ENCODE data around the gene KIFAP3.
"Not testable (repeated sequence)": the region's sequence is repeated elsewhere in the genome, so short reads cannot be mapped to it uniquely, and the experiment has no call there.

Gene KIFAP3

GRCh38 chr1:170063109-170063826 is 11.2 kb downstream of the KIFAP3 start:
- DNase-seq, result no peak

DNA sequence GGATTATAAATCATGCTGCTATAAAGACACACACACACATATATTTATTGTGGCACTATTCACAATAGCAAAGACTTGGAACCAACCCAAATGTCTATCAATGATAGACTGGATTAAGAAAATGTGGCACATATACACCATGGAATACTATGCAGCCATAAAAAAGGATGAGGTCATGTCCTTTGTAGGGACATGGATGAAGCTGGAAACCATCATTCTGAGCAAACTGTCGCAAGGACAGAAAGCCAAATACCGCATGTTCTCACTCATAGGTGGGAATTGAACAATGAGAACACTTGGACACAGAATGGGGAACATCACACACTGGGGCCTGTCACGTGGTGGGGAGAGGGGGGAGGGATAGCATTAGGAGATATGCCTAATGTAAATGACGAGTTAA is 12.8 kb downstream of the KIFAP3 start:
- not testable (repeated sequence) for DNase-seq

DNA sequence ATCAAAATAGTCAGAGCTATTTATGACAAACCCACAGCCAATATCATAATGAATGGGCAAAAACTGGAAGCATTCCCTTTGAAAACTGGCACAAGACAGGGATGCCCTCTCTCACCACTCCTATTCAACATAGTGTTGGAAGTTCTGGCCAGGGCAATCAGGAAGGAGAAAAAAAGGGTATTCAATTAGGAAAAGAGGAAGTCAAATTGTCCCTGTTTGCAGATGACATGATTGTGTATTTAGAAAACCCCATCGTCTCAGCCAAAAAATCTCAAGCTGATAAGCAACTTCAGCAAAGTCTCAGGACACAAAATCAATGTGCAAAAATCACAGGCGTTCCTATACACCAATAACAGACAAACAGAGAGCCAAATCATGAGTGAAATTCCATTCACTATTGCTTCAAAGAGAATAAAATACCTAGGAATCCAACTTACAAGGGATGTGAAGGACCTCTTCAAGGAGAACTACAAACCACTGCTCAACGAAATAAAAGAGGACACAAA is 14.4 kb downstream of the KIFAP3 start:
- not testable (repeated sequence) for DNase-seq

DNA sequence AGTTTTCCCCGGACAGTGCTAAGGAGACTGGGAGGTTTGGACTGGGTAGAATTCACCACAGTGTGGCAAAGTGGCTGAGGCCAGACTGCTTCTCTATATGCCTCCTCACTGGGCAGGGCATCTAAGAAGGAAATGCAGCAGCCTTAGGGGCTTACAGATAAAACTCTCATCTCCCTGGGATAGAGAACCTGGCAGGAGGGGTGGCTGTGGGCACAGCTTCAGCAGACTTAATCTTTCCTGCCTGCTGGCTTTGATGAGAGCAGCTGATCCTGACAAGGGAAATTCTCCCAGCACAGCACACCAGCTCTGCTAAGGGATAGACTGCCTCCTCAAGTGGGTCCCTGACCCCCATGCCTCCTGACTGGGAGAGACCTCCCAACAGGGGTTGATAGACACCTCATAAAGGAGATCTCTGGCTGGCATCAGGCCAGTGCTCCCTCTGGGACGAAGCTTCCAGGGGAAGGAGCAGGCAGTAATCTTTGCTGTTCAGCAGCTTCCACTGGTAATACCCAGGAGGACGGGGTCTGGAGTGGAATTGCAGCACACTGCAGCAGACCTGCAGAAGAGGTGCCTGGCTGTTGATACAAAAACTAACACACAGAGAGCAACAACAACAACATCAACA is 25.2 kb downstream of the KIFAP3 start:
- DNase-seq, result no peak

DNA sequence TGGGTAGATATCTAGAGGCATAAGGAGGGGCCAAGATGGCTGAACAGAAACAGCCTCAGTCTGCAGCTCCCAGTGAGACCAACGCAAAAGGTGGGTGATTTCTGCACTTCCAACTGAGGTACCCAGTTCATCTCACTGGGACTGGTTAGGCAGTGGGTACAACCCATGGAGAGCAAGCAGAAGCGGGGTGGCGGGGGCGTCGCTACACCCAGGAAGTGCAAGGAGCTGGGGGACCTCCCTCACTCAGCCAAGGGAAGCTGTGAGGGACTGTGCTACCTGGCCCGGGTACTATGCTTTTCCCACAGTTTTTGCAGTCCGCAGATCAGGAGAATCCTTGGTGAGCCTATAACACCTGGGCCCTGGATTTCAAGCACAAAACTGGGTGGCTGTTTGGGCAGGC is 26.0 kb downstream of the KIFAP3 start:
- DNase-seq, result no peak

- DNase-seq, result no peak
These were observed 30.3 kb downstream of the KIFAP3 start for GRCh38 chr1:170044187-170044586.

GRCh38 chr1:170041423-170042192 is 32.9 kb downstream of the KIFAP3 start:
- DNase-seq, result no peak

GRCh38 chr1:170032531-170033280 is 41.8 kb downstream of the KIFAP3 start:
- DNase-seq, result no peak

- DNase-seq, result no peak
These were observed 44.3 kb downstream of the KIFAP3 start for GRCh38 chr1:170030212-170030611.

GRCh38 chr1:170027760-170028159 is 46.7 kb downstream of the KIFAP3 start:
- DNase-seq, result no peak

DNA sequence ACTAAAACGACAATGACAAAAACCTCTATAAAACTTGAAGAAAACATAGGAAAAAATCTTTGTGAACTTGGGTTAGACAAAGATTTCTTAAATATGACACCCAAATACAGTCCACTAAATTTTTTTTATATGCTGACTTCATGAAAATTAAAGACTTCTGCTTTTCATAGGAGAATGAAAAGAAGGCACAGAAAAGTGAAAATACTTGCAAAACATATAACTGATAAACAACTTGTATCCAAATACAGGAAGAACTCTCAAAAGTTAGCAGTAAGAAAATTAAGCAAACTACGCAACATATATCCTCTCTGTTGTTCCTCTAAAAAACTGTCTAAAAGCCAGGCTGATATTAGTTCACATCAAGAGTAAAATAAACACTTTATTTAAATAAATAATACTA is 53.6 kb downstream of the KIFAP3 start:
- DNase-seq, result no peak

GRCh38 chr1:170017478-170017877 is 57.0 kb downstream of the KIFAP3 start:
- DNase-seq, result no peak

- no peak for DNase-seq
These were observed 61.6 kb downstream of the KIFAP3 start for GRCh38 chr1:170012920-170013319.

- peak; percentile 20 for DNase-seq
These were observed 64.1 kb downstream of the KIFAP3 start for GRCh38 chr1:170010443-170010842.

GRCh38 chr1:170009551-170009950 is 64.9 kb downstream of the KIFAP3 start:
- DNase-seq, result no peak

- DNase-seq, result not testable (repeated sequence)
These were observed 65.8 kb downstream of the KIFAP3 start for GRCh38 chr1:170008745-170009144.

DNA sequence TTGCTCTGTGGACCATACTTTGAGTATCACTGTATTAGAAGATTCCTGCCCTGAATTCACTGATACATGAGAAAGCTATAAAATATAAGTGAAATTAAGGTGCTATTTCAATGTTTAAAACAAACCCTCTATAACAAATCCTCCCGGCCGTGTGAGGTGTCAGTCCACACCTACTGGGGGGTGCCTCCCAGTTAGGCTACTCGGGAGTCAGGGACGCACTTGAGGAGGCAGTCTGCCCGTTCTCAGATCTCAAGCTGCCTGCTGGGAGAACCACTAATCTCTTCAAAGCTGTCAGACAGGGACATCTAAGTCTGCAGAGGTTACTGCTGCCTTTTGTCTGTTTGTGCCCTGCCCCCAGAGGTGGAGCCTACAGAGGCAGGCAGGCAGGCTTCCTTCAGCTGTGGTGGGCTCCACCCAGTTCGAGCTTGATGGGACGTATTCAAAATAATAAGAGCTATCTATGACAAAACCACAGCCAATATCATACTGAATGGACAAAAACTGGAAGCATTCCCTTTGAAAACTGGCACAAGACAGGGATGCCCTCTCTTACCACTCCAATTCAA is 71.1 kb downstream of the KIFAP3 start:
- DNase-seq, result not testable (repeated sequence)

DNA sequence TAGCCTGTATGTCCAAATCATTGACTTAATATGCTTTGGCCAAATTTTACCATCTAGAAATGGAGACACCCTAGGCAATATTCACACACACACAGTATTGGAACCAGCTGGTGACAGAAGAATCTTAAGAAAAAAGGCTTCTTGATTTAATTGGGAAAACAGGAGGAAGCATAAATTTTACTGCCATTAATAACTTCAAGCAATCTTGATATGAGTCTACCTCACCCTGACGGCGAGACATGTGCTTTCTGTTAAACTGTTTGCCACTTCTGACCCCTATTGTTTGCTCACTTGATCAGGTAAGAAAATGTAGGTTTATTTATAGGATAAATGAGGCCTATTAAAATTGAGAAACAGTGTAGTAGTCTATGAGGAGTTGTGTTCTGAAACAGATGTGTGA is 73.2 kb downstream of the KIFAP3 start:
- DNase-seq, result no peak

DNA sequence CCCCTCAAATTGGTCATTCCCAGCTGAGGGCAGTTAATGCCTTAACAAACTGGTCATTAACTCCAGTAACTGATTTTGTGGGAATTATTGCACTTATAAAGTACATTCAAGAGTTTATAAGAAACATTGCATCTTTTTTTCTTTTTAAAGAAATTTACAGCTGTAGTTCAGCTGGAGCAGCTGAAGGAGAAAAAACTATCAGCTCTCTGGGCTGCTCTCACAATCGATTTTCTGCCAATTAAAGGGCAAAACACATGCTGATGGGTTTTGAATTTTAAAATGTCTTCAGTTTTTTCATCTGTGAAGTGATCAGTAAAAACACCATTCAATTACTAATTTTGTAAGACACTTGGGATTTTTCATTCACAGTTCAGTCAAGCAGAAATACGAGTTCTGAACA is 74.7 kb downstream of the KIFAP3 start:
- DNase-seq, result no peak

DNA sequence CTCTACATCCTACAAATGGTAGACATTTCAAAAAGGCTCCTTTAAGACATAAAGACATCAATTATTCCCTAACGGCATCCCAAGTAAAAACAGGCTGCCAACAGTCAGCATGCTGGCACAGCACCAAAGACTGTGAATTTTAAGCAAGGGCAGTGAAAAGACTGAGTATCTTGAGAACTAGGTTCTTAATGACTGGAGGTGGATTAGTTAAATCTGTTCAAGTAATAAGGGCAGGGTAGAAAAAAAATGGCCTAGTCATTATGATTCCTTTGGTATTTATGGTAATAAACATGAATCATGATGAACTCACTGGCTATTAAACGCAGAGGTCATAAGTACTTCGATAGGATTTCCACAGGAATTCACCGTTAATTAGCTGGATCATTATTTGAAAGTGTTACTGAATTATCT is 75.2 kb downstream of the KIFAP3 start:
- no peak for DNase-seq

- no peak for DNase-seq
These were observed 78.5 kb downstream of the KIFAP3 start for GRCh38 chr1:169995993-169996392.

- DNase-seq, result no peak
These were observed 85.2 kb downstream of the KIFAP3 start for GRCh38 chr1:169989246-169989645.

DNA sequence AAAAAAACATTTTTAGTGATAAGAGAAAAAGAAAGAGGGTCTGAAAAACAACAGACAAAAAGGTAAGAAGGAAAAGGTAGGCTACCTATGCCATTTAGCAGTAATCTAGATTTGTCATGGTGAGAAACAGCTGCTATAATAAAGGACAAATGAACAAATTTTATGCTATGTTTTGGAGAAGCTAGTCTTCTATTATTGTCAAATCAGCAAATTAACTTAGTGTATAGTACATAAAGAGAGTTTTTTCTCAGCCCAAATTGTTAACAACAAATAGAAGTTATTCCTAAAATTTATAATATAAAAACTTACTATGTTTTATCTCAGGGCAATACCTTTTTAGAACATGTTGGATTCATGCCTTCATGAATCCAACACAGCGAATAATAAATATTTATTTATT is 88.7 kb downstream of the KIFAP3 start:
- DNase-seq, result no peak

All from NCI-H1105 treated with DMSO at 0.1 percent for 48 hours (cell line).